GM21717 (cell line): ENCODE results near the gene LYRM4.
A peak's percentile ranks its signal among the peaks of the same experiment; 100 is the strongest.
"Not testable (repeated sequence)": the region's sequence is repeated elsewhere in the genome, so short reads cannot be mapped to it uniquely, and the experiment has no call there.

Source experiments
- ATAC-seq: cut with Tn5 transposase; IDR thresholded peaks from one replicate; pipeline ENCODE4 v1.9.1; 2021; ENCODE audit warnings: mild to moderate bottlenecking, moderate library complexity; ENCODE audit not compliant: unreplicated experiment

Gene LYRM4

GRCh38 chr6:5084781-5085647 is 175.7 kb downstream of the LYRM4 start, which contains the start of gene PPP1R3G:
PPP1R3G (plus strand) TSS chr6:5085341; CDS start chr6:5085486, 145 bp downstream.
- ATAC-seq, result peak; percentile 49

GRCh38 chr6:5084360-5084780 is 176.4 kb downstream of the LYRM4 start:
- peak; percentile 28 for ATAC-seq

- ATAC-seq, result no peak
Measured at GRCh38 chr6:5083813-5084359, 176.9 kb downstream of the LYRM4 start.

DNA sequence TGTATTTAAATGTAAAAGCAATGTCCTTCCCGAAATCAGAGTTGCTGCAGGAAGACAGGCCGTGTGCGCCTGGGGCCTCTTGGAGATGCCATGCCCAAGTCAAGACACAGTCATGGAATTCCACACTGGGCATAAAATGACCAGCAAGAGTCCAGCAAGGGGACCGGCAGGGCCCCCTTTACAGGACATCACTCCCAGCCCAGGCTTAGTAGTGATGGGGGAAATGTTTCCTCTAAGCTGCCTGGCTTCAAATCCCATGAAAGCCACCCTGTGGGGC is 177.5 kb downstream of the LYRM4 start:
- no peak for ATAC-seq

- ATAC-seq, result no peak
Measured at GRCh38 chr6:5082487-5083306, 178.1 kb downstream of the LYRM4 start.

GRCh38 chr6:5081955-5082354 is 178.8 kb downstream of the LYRM4 start:
- no peak for ATAC-seq

GRCh38 chr6:5081182-5081581 is 179.6 kb downstream of the LYRM4 start:
- ATAC-seq, result no peak

DNA sequence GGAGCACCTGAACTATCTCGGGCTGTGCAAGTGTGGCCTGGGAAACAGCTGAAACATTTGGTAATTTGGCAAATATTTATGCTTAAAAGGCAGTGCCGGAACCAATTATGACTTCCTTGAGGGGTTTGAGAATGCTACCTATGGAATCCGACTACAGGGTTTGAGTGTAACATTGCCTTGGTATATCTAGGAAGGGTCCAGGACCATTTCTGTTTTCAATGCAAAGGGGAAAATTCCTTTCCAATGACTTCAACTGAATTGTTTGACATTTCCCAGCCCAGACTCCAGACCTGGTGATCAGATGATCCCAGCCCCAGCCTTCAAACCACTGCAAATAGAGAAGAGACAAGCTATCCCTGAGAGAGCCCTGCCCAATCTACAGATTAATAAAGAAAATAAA is 180.2 kb downstream of the LYRM4 start:
- no peak for ATAC-seq

DNA sequence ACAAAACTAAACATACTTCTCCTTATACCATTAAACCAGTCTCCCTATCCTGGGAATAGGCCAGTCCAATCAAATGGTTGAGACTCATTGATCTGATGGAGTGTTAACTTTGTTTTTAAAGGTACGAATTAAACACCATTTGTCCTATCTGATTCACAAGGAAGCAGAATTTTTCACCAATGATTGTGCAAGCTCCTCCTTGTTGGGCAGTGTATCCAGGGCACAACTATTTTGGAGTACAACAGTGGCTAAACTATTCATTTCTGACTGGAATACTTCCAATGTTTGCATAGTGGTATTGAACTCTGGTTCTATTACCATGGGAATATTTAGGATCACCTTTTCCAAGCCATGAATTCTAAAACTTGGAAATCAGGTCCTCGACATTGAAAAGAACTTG is 181.1 kb downstream of the LYRM4 start:
- ATAC-seq, result no peak

- ATAC-seq, result no peak
Measured at GRCh38 chr6:5078121-5078669, 182.6 kb downstream of the LYRM4 start.

GRCh38 chr6:5076931-5077330 is 183.8 kb downstream of the LYRM4 start:
- no peak for ATAC-seq

DNA sequence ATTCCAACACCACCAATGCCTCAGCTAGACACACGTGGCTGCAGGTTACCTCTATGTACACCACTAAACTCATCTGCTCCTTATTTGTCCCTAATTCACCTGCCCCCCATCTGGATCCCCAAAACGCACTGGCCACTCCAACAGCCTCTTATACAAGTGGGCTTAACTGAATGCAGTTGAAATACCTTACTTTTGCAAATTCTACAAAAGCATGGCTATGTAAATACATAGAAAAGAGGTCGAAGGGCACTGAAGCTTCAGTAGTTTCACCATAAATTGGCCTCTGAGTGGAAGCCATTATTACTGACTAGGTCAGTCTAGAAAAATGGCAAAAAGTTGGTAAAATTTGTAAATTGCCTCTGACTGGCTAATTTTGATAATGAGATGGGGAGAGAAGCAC is 186.8 kb downstream of the LYRM4 start:
- ATAC-seq, result no peak

GRCh38 chr6:5072440-5072839 is 188.3 kb downstream of the LYRM4 start:
- no peak for ATAC-seq

DNA sequence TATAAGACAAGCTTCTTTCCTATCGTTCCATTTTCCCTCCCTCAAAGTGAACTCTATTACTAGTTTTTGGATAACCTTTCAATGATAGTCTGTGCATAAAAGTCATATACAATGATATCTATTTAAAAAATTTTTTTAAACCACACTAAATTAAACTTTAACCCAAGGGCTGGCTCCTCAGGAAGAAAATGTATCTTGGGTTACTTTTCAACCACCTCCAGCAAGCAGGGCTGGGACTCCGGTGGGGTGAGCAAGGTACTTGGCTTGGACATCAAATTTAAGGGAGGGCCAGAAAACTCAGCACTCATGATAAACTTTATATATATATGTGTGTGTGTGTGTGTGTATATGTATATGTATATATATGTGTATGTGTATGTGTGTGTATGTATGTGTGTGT is 189.5 kb downstream of the LYRM4 start:
- no peak for ATAC-seq

DNA sequence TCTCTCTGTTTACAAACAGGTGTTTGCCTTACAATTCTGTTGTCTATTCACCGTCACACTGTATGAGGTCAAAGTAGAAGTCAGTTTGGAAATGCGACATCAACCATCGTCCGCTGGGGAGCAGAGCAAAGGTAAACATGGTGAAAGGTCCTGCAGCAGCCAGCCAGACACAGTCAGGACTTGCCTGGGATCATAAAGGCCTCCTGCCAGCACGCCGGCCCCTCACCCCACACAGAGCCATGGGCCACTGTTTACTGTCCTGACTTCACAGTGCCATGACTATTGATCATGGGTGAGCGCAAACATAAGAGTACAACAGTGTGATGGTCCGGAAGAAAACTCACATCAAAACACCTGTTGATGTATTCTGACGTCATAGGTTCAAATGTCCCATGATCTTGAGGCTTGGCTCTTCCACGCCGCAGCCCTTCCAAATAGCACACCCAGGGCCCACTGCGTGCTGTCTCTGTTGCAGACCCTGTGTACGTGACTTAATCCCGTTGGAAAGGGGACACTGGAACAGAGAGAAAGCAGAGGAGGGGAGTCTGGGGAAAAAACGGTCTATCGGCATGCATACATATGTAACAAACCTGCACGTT is 192.5 kb downstream of the LYRM4 start:
- no peak for ATAC-seq

DNA sequence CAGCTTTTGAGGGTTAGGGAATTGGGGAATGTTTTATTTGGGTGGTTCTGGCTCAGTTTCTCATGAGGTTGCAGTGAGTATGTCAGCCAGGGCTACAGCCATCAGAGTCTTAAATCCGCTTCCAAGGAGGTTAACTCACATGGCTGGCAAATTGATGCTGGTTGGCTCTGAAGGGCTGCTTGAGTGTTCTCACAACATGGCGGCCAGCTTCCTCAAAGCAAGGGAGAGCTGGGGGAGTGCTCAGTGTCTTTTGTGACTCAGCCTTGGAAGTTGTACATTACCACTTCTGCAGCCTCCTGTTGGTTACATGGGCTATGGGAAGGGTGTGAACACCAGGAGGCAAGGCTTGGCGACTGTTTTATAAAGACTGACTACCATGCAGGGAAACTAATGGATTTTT is 193.4 kb downstream of the LYRM4 start:
- no peak for ATAC-seq

- no peak for ATAC-seq
Measured at GRCh38 chr6:5066456-5067093, 194.2 kb downstream of the LYRM4 start.

- no peak for ATAC-seq
Measured at GRCh38 chr6:5063617-5064016, 197.1 kb downstream of the LYRM4 start.

GRCh38 chr6:5061152-5061551 is 199.6 kb downstream of the LYRM4 start:
- no peak for ATAC-seq

DNA sequence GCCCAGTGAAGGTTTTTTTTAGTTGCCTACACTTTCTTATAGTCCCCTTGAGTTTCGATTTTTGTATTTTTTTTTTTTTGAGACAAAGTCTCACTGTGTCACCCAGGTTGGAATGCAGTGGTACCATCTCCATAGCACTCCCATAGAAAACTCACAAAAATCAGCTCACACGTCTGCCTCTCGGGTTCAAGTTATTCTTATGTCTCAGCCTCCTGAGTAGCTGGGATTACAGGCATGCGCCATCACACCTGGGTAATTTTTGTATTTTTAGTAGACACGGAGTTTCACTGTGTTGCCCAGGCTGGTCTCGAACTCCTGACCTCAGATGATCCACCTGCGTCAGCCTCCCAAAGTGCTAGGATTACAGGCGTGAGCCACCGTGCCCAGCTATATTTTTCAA is 200.3 kb downstream of the LYRM4 start:
- ATAC-seq, result not testable (repeated sequence)
